ENCODE results near the gene EXT2.

DNA sequence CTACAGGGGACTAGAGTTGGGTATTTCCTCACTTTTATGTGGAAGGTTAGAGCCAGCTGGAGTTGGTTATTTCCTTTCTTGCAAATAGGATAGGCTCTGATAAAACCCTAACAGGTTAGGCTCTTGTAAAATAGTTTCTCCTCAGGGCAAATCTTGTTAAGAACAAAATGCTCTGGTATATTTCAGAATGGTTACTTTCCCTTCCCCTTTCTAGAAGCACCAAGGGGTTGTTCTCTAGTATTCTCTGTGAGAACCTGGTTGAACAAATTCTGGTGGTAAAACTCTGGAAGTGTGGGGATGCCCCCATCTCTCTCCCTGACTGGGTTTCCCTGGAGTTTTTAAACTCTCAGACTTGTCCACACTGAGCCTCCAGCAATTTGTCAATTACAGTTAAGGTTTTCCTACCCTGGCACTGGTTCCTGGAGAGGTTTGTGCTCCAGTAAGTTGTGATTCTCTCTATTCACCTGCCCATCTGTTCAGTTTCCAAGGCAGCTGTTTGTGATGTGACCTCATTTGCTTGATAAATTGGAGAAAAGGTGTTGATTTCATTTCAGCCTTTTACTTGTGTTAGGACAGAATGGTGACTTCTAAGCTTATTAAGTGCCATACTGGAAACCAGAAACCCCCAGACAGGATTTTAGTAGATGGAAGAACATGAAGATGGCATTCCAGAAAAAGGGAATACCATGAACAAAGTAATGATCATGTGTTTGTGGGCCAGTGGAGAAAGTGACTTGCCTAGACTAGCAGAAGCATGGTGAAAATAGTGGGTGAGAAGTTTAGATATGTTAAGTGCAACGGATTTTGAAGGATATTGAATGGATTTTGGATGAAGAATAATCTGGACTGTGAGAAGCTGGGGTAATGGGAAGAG is 64.6 kb downstream of the EXT2 start:
- no peak for TF ChIP-seq POLR2A (IDR thresholded peaks at IDR 0.05)
- TF ChIP-seq, protein P1, sequence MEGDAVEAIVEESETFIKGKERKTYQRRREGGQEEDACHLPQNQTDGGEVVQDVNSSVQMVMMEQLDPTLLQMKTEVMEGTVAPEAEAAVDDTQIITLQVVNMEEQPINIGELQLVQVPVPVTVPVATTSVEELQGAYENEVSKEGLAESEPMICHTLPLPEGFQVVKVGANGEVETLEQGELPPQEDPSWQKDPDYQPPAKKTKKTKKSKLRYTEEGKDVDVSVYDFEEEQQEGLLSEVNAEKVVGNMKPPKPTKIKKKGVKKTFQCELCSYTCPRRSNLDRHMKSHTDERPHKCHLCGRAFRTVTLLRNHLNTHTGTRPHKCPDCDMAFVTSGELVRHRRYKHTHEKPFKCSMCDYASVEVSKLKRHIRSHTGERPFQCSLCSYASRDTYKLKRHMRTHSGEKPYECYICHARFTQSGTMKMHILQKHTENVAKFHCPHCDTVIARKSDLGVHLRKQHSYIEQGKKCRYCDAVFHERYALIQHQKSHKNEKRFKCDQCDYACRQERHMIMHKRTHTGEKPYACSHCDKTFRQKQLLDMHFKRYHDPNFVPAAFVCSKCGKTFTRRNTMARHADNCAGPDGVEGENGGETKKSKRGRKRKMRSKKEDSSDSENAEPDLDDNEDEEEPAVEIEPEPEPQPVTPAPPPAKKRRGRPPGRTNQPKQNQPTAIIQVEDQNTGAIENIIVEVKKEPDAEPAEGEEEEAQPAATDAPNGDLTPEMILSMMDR (IDR thresholded peaks at IDR 0.05), result no peak
